Stomach (tissue), 4 donors: ENCODE data around the gene COG2.

ENCODE experiments used
- CTCF ChIP-seq, 7 experiments: fragments of 450-650 bp in 4 of 7; fragments of 200-600 bp in 3 of 7; sonication (generic) in 3 of 7; IDR thresholded peaks; one replicate each; pipeline ENCODE4 v1.5.1; 2016 to 2019; ENCODE audit warnings: antibody characterized with exemption in 7 of 7, control low read depth in 2 of 7, mild to moderate bottlenecking in 1 of 7
- EP300 ChIP-seq: sonication (generic); formaldehyde crosslinking; IDR thresholded peaks from one replicate; pipeline ENCODE4 v1.6.1; 2017; ENCODE audit warnings: antibody characterized with exemption
- POLR2AphosphoS5 ChIP-seq, 3 donors: sonication (generic); formaldehyde crosslinking; IDR thresholded peaks; one replicate each; pipeline ENCODE4 v1.6.1; 2016; ENCODE audit warnings: antibody characterized with exemption in 3 of 3

GRCh38 chr1:230622151-230622550, 20.1 kb upstream of the COG2 start:
- TF ChIP-seq POLR2AphosphoS5 (IDR thresholded peaks at IDR 0.05) (no peak), CTCF (IDR thresholded peaks at IDR 0.05) (no peak), EP300 (no peak)
